H1 (cell line): Measurements from ENCODE around the gene PPA2. TPM values are rescaled to one million over a fixed set of nuclear protein-coding genes. Genes with fewer than 3 reads are reported as not detected.

Experiments used
- CTCF ChIA-PET: fragments of 300-600 bp; sonication (Branson Sonifier 250); formaldehyde crosslinking; loops from one replicate; lab custom pipeline; 2021; ENCODE audit not compliant: partially characterized antibody; lab: Charles Lee
- POLR2A ChIA-PET: fragments of 300-600 bp; sonication (Branson Sonifier 250); formaldehyde crosslinking; loops from one replicate; lab custom pipeline; 2021; ENCODE audit warnings: inconsistent platforms; ENCODE audit not compliant: partially characterized antibody; lab: Charles Lee
- DNase-seq, 2 experiments: peaks; one replicate each; pipeline versions ENCODE4 v3.0.0 to v3.0.0-alpha.2; 2010 to 2022; ENCODE audit warnings: low spot score in 2 of 2, low read depth in 1 of 2, mixed read lengths in 1 of 2
- FAIRE-seq: peaks from 2 replicates; lab custom pipeline; 2011; peaks lifted over from hg19 to GRCh38; lab: Jason Lieb, UNC
- H2AFZ ChIP-seq: 2 replicates; pipeline ENCODE4 v1.8.1; 2012; ENCODE audit warnings: low read length, inconsistent platforms
- H2AK5ac ChIP-seq: 2 replicates; pipeline ENCODE4 v1.6.1; 2013; ENCODE audit warnings: low read depth, low read length
- H2BK120ac ChIP-seq: replicated peaks from 2 replicates; pipeline ENCODE3; 2013; ENCODE audit warnings: low read depth, low read length, inconsistent platforms
- H2BK12ac ChIP-seq: 2 replicates; pipeline ENCODE4 v1.6.1; 2013; ENCODE audit warnings: low read depth, low read length
- H2BK15ac ChIP-seq: 2 replicates; pipeline ENCODE4 v1.6.1; 2013; ENCODE audit warnings: low read length
- H2BK20ac ChIP-seq: 2 replicates; pipeline ENCODE4 v1.6.1; 2013; ENCODE audit warnings: low read length
- H2BK5ac ChIP-seq: 2 replicates; pipeline ENCODE4 v1.6.1; 2013; ENCODE audit warnings: low read depth, low read length
- H3K14ac ChIP-seq: 2 replicates; pipeline ENCODE4 v1.6.1; 2013; ENCODE audit warnings: inconsistent platforms; ENCODE audit not compliant: insufficient read length
- H3K18ac ChIP-seq: 2 replicates; pipeline ENCODE4 v1.6.1; 2013; ENCODE audit warnings: low read length; ENCODE audit errors: extremely low read depth
- H3K23ac ChIP-seq: 2 replicates; pipeline ENCODE4 v1.6.1; 2013; ENCODE audit warnings: inconsistent platforms; ENCODE audit not compliant: insufficient read length
- H3K23me2 ChIP-seq: 2 replicates; pipeline ENCODE4 v1.6.1; 2013; ENCODE audit warnings: low read depth, low read length
- H3K27ac ChIP-seq: 2 replicates; pipeline ENCODE4 v1.6.1; 2011; ENCODE audit warnings: low read depth, low read length, inconsistent platforms
- H3K27me3 ChIP-seq, 4 experiments: replicated peaks in 1 of 4; 1 replicate in 1 of 4; 2 replicates in 3 of 4; pipeline versions ENCODE4 v1.6.1 to v1.8.1; 2011 to 2013; ENCODE audit warnings: low read length in 3 of 4, mild to moderate bottlenecking in 3 of 4, inconsistent platforms in 2 of 4, mixed read lengths in 2 of 4, moderate library complexity in 1 of 4; ENCODE audit not compliant: control insufficient read depth in 3 of 4, insufficient read depth in 3 of 4; ENCODE audit errors: extremely low read depth in 1 of 4
- H3K36me3 ChIP-seq, 4 experiments: 2 replicates each; pipeline versions ENCODE4 v1.6.1 to v1.8.1; 2011 to 2013; ENCODE audit warnings: mild to moderate bottlenecking in 4 of 4, low read length in 3 of 4, moderate library complexity in 2 of 4, control low read depth in 1 of 4, inconsistent platforms in 1 of 4; ENCODE audit not compliant: insufficient read depth in 4 of 4, control insufficient read depth in 2 of 4
- H3K4ac ChIP-seq: replicated peaks from 2 replicates; pipeline ENCODE3; 2013; ENCODE audit warnings: low read length, low read depth, mixed read lengths, inconsistent platforms; ENCODE audit not compliant: insufficient read length
- H3K4me1 ChIP-seq, 4 experiments: replicated peaks in 1 of 4; 1 replicate in 1 of 4; 2 replicates in 3 of 4; pipeline versions ENCODE4 v1.6.1 to v1.8.1; 2011 to 2013; ENCODE audit warnings: low read length in 3 of 4, inconsistent platforms in 2 of 4, mixed read lengths in 1 of 4; ENCODE audit not compliant: insufficient read depth in 4 of 4, control insufficient read depth in 3 of 4
- H3K4me2 ChIP-seq, 2 experiments: 2 replicates each; pipeline versions ENCODE4 v1.6.1 to v1.8.1; 2011 to 2013; ENCODE audit warnings: low read depth in 2 of 2, low read length in 2 of 2, control low read depth in 1 of 2, inconsistent platforms in 1 of 2, mild to moderate bottlenecking in 1 of 2; ENCODE audit not compliant: insufficient read depth in 1 of 2
- H3K4me3 ChIP-seq, 4 experiments: fragments of 200-600, 300-600 bp in 1 of 4; sonication (generic), shearing (Covaris generic), sonication (Bioruptor Twin) in 1 of 4; 2 replicates each; pipeline versions ENCODE4 v1.5.1 to v1.8.1; 2011 to 2016; ENCODE audit warnings: low read length in 4 of 4, low read depth in 3 of 4, control low read depth in 2 of 4, inconsistent platforms in 2 of 4, mild to moderate bottlenecking in 2 of 4, mixed read lengths in 1 of 4, moderate library complexity in 1 of 4; ENCODE audit not compliant: insufficient read depth in 2 of 4; ENCODE audit errors: extremely low read depth in 1 of 4
- H3K56ac ChIP-seq: replicated peaks from 2 replicates; pipeline ENCODE3; 2013; ENCODE audit warnings: low read depth, mild to moderate bottlenecking, mixed read lengths, low read length, inconsistent platforms; ENCODE audit not compliant: insufficient read length
- H3K79me1 ChIP-seq: 2 replicates; pipeline ENCODE4 v1.6.1; 2013; ENCODE audit warnings: low read depth, low read length, control low read depth
- H3K79me2 ChIP-seq, 2 experiments: 2 replicates each; pipeline versions ENCODE4 v1.6.1 to v1.8.1; 2012 to 2013; ENCODE audit warnings: low read length in 2 of 2, mild to moderate bottlenecking in 2 of 2, inconsistent platforms in 1 of 2; ENCODE audit not compliant: insufficient read depth in 2 of 2, control insufficient read depth in 1 of 2
- H3K9ac ChIP-seq, 4 experiments: replicated peaks in 1 of 4; 1 replicate in 1 of 4; 2 replicates in 3 of 4; pipeline versions ENCODE4 v1.6.1 to v1.8.1; 2011 to 2013; ENCODE audit warnings: low read depth in 3 of 4, low read length in 3 of 4, control low read depth in 2 of 4, mild to moderate bottlenecking in 2 of 4, moderate library complexity in 2 of 4, inconsistent platforms in 1 of 4; ENCODE audit errors: extremely low read depth in 1 of 4
- H3K9me3 ChIP-seq, 2 experiments: 2 replicates each; pipeline versions ENCODE4 v1.6.1 to v1.8.1; 2012 to 2013; ENCODE audit warnings: mild to moderate bottlenecking in 2 of 2, moderate library complexity in 2 of 2, control low read depth in 1 of 2, inconsistent platforms in 1 of 2, low read depth in 1 of 2, low read length in 1 of 2, mixed read lengths in 1 of 2; ENCODE audit not compliant: insufficient read depth in 2 of 2
- H4K20me1 ChIP-seq, 2 experiments: replicated peaks in 1 of 2; 2 replicates each; pipeline versions ENCODE3 to v1.8.1; 2011 to 2013; ENCODE audit warnings: inconsistent platforms in 2 of 2, low read length in 2 of 2, mild to moderate bottlenecking in 1 of 2; ENCODE audit not compliant: insufficient read depth in 2 of 2, control insufficient read depth in 1 of 2
- H4K5ac ChIP-seq: 2 replicates; pipeline ENCODE4 v1.6.1; 2013; ENCODE audit warnings: low read length, low read depth, mixed read lengths, inconsistent platforms; ENCODE audit not compliant: insufficient read length
- H4K8ac ChIP-seq: 2 replicates; pipeline ENCODE4 v1.8.0; 2013; ENCODE audit warnings: mild to moderate bottlenecking, moderate library complexity, low read length, inconsistent platforms; ENCODE audit not compliant: insufficient read depth; ENCODE audit errors: extremely low read depth
- H4K91ac ChIP-seq: replicated peaks from 2 replicates; pipeline ENCODE3; 2013; ENCODE audit warnings: low read length, mixed read lengths, inconsistent platforms; ENCODE audit not compliant: insufficient read length
- EP300 ChIP-seq, 2 experiments: IDR thresholded peaks; 1 replicate in 1 of 2; 2 replicates in 1 of 2; pipeline ENCODE4 v1.6.1; 2011 to 2012; ENCODE audit warnings: low read depth in 2 of 2, low read length in 2 of 2, mild to moderate bottlenecking in 2 of 2, borderline replicate concordance in 1 of 2, inconsistent platforms in 1 of 2, moderate library complexity in 1 of 2
- WGBS, 2 experiments: shearing (Covaris generic) in 1 of 2; methylation state at CpG; one replicate each; pipeline versions ENCODE4 v1.1.6 to v1.1.7; 2013 to 2015; ENCODE audit warnings: low lambda C conversion rate in 2 of 2, mixed read lengths in 2 of 2, inconsistent platforms in 1 of 2, low coverage in 1 of 2, missing lambda C conversion rate in 1 of 2; ENCODE audit not compliant: insufficient replicate concordance in 2 of 2, insufficient coverage in 1 of 2, insufficient read length in 1 of 2; ENCODE audit errors: extremely low coverage in 1 of 2, missing lambda C conversion rate in 1 of 2; 5-methylcytosine and 5-hydroxymethylcytosine counted together
- polyA plus RNA-seq, 7 experiments: library from polyadenylated mRNA; depleted of rRNA in 3 of 7; stranded (reverse) in 5 of 7; unstranded in 2 of 7; fragments of >200 nt in 5 of 7; fragments of 200-250 nt in 2 of 7; gene quantifications; 1 replicate in 5 of 7; 2 replicates in 1 of 7; 4 replicates in 1 of 7; pipeline versions ENCODE4 v1.2.1 to v1.2.3, GENCODE V29; 2011 to 2013; ENCODE audit warnings: missing spikeins in 2 of 7, mixed read lengths in 2 of 7
- total RNA-seq: library from RNA; stranded (reverse); fragmentation: NEBNext Ultra II Directional; extraction: Animal tissue kit (Norgen Biotek cat#: 25700); gene quantifications from 2 replicates; pipeline ENCODE4 v1.2.1, GENCODE V29; 2021

Gene PPA2
- total and polyA plus RNA-seq, 2 of the 8 experiments (the other 6 are each of a cell fraction or from before 2014, with no cell fraction given) = 24.9 to 62.7 TPM

DNA sequence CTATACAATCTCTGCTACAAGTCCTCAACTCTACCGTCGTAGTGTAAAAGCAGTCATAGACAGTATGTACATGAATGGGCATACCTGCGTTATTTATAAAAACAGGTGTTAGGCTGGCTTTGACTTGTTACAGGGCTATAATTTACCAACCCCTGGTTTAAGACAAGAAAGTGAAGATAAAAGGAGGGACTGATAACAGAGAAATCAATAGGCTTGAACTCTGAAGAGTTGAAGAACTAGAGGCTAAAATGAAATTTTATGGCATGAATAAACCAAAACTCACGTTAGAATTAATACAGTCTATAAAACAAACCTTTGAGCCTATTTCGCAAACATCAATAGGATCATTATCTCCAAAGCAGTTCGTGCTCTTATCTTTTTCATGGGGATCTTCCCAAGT, 36.2 kb downstream of the PPA2 start:
- Histone ChIP-seq H4K8ac (no peak overlapping the region), H3K14ac (no peak overlapping the region), H3K27ac (no peak overlapping the region), H3K18ac (no peak overlapping the region), H2BK15ac (no peak overlapping the region), H3K4ac (no peak overlapping the region), H3K23me2 (no peaks in the 10 kb centered on the region), H2BK12ac (no peak overlapping the region), H2AK5ac (no peak overlapping the region), H3K27me3 (no peaks in the 10 kb centered on the region), H3K79me1 (no peaks in the 10 kb centered on the region), H3K9ac (no peak overlapping the region), H3K4me1 (no peaks in the 10 kb centered on the region), H3K23ac (no peak overlapping the region), H3K56ac (no peak overlapping the region), H3K36me3 (peaks cover 0 to 5% (median 0%) of the 10 kb centered on the region in 4 experiments; a peak in 1 of 8 replicates), H3K4me3 (no peak overlapping the region), H2BK5ac (no peak overlapping the region), H3K9me3 (no peaks in the 10 kb centered on the region; a peak in 1 of 4 replicates), H4K91ac (no peak overlapping the region), H3K4me2 (no peak overlapping the region), H2BK20ac (no peak overlapping the region), H4K20me1 (no peaks in the 10 kb centered on the region), H4K5ac (no peak overlapping the region), H2AFZ (no peak overlapping the region), H2BK120ac (no peak overlapping the region), H3K79me2 (no peaks in the 10 kb centered on the region)
- FAIRE-seq (no peak), DNase-seq (no peak)
- 90% methylated on average over 6 of the region's 6 CpGs; no CpG with 5 or more reads in 1 of the 2 experiments for WGBS, 2 experiments
- CTCF ChIA-PET = no interaction called here
- TF ChIP-seq EP300 (IDR thresholded peaks at IDR 0.05; ENCODE audit: borderline replicate concordance in 1 of 2, low read depth in 2 of 2, low read length in 2 of 2) = no peak
- POLR2A ChIA-PET = no interaction called here
